ENCODE results near the gene RNF5. TPM values are rescaled to one million over a fixed set of nuclear protein-coding genes. Genes with fewer than 3 reads are reported as not detected.

RNF5 gene
- total and polyA plus RNA-seq, 9 of the 15 experiments (the other 6 are each of a cell fraction or from before 2014, with no cell fraction given), result 62.2 to 245 (median 129) TPM

DNA sequence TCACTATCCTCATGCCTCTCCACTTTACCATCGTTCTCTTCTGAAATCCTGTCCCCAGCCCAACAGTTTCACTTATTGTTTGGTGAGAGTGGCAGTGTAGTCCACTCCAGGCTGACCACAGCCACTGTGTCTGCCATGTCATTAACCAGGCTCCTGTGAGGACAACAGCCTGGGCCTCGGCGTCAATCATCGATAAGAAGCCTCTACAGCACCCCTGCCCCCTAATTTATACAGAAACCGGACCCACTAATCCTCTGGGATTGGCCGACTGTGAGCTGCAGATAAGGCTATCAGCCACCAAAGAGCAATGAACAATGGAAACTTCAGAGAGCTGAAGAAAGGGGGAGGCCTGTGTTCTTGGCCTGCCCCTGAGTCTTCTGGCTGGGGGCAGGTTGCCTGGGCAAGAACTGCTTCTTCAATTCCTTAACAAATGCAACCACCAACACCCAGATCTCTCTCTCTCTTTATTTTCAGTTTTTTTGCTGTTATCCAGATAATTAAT lies 10.4 kb upstream of the RNF5 start (continued):
- TF ChIP-seq, protein P1, sequence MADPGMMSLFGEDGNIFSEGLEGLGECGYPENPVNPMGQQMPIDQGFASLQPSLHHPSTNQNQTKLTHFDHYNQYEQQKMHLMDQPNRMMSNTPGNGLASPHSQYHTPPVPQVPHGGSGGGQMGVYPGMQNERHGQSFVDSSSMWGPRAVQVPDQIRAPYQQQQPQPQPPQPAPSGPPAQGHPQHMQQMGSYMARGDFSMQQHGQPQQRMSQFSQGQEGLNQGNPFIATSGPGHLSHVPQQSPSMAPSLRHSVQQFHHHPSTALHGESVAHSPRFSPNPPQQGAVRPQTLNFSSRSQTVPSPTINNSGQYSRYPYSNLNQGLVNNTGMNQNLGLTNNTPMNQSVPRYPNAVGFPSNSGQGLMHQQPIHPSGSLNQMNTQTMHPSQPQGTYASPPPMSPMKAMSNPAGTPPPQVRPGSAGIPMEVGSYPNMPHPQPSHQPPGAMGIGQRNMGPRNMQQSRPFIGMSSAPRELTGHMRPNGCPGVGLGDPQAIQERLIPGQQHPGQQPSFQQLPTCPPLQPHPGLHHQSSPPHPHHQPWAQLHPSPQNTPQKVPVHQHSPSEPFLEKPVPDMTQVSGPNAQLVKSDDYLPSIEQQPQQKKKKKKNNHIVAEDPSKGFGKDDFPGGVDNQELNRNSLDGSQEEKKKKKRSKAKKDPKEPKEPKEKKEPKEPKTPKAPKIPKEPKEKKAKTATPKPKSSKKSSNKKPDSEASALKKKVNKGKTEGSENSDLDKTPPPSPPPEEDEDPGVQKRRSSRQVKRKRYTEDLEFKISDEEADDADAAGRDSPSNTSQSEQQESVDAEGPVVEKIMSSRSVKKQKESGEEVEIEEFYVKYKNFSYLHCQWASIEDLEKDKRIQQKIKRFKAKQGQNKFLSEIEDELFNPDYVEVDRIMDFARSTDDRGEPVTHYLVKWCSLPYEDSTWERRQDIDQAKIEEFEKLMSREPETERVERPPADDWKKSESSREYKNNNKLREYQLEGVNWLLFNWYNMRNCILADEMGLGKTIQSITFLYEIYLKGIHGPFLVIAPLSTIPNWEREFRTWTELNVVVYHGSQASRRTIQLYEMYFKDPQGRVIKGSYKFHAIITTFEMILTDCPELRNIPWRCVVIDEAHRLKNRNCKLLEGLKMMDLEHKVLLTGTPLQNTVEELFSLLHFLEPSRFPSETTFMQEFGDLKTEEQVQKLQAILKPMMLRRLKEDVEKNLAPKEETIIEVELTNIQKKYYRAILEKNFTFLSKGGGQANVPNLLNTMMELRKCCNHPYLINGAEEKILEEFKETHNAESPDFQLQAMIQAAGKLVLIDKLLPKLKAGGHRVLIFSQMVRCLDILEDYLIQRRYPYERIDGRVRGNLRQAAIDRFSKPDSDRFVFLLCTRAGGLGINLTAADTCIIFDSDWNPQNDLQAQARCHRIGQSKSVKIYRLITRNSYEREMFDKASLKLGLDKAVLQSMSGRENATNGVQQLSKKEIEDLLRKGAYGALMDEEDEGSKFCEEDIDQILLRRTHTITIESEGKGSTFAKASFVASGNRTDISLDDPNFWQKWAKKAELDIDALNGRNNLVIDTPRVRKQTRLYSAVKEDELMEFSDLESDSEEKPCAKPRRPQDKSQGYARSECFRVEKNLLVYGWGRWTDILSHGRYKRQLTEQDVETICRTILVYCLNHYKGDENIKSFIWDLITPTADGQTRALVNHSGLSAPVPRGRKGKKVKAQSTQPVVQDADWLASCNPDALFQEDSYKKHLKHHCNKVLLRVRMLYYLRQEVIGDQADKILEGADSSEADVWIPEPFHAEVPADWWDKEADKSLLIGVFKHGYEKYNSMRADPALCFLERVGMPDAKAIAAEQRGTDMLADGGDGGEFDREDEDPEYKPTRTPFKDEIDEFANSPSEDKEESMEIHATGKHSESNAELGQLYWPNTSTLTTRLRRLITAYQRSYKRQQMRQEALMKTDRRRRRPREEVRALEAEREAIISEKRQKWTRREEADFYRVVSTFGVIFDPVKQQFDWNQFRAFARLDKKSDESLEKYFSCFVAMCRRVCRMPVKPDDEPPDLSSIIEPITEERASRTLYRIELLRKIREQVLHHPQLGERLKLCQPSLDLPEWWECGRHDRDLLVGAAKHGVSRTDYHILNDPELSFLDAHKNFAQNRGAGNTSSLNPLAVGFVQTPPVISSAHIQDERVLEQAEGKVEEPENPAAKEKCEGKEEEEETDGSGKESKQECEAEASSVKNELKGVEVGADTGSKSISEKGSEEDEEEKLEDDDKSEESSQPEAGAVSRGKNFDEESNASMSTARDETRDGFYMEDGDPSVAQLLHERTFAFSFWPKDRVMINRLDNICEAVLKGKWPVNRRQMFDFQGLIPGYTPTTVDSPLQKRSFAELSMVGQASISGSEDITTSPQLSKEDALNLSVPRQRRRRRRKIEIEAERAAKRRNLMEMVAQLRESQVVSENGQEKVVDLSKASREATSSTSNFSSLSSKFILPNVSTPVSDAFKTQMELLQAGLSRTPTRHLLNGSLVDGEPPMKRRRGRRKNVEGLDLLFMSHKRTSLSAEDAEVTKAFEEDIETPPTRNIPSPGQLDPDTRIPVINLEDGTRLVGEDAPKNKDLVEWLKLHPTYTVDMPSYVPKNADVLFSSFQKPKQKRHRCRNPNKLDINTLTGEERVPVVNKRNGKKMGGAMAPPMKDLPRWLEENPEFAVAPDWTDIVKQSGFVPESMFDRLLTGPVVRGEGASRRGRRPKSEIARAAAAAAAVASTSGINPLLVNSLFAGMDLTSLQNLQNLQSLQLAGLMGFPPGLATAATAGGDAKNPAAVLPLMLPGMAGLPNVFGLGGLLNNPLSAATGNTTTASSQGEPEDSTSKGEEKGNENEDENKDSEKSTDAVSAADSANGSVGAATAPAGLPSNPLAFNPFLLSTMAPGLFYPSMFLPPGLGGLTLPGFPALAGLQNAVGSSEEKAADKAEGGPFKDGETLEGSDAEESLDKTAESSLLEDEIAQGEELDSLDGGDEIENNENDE (IDR thresholded peaks at IDR 0.05; ENCODE audit: low read depth, low read length), result no peak
- TF ChIP-seq FOXJ3 (CRISPR knock-in tag; IDR thresholded peaks at IDR 0.05), result no peak
- TF ChIP-seq EHMT2 (IDR thresholded peaks at IDR 0.05), result peak; percentile 86
- TF ChIP-seq, protein P2, sequence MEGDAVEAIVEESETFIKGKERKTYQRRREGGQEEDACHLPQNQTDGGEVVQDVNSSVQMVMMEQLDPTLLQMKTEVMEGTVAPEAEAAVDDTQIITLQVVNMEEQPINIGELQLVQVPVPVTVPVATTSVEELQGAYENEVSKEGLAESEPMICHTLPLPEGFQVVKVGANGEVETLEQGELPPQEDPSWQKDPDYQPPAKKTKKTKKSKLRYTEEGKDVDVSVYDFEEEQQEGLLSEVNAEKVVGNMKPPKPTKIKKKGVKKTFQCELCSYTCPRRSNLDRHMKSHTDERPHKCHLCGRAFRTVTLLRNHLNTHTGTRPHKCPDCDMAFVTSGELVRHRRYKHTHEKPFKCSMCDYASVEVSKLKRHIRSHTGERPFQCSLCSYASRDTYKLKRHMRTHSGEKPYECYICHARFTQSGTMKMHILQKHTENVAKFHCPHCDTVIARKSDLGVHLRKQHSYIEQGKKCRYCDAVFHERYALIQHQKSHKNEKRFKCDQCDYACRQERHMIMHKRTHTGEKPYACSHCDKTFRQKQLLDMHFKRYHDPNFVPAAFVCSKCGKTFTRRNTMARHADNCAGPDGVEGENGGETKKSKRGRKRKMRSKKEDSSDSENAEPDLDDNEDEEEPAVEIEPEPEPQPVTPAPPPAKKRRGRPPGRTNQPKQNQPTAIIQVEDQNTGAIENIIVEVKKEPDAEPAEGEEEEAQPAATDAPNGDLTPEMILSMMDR (IDR thresholded peaks at IDR 0.05 in 2 of 3, conservative IDR thresholded peaks at IDR 0.05 in 1 of 3; ENCODE audit: insufficient read depth in 2 of 3, low read depth in 1 of 3, low read length in 3 of 3), result no peak
- TF ChIP-seq ZNF143 (CRISPR knock-in tag; IDR thresholded peaks at IDR 0.05), result no peak
- TF ChIP-seq, protein P3, sequence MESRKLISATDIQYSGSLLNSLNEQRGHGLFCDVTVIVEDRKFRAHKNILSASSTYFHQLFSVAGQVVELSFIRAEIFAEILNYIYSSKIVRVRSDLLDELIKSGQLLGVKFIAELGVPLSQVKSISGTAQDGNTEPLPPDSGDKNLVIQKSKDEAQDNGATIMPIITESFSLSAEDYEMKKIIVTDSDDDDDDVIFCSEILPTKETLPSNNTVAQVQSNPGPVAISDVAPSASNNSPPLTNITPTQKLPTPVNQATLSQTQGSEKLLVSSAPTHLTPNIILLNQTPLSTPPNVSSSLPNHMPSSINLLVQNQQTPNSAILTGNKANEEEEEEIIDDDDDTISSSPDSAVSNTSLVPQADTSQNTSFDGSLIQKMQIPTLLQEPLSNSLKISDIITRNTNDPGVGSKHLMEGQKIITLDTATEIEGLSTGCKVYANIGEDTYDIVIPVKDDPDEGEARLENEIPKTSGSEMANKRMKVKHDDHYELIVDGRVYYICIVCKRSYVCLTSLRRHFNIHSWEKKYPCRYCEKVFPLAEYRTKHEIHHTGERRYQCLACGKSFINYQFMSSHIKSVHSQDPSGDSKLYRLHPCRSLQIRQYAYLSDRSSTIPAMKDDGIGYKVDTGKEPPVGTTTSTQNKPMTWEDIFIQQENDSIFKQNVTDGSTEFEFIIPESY (CRISPR knock-in tag; IDR thresholded peaks at IDR 0.05), result no peak; the same call in none of the 2 replicates
- no peak for TF ChIP-seq FOS (IDR thresholded peaks at IDR 0.05; ENCODE audit: extremely low read depth, insufficient read length)
- TF ChIP-seq ZNF778 (CRISPR knock-in tag; IDR thresholded peaks at IDR 0.05), result no peak
- TF ChIP-seq ASH1L (IDR thresholded peaks at IDR 0.05; ENCODE audit: borderline replicate concordance, low read depth, partially characterized antibody), result no peak
- no peak for TF ChIP-seq JUN (IDR thresholded peaks at IDR 0.05; ENCODE audit: borderline replicate concordance, low read depth, low read length)
- TF ChIP-seq JUN (CRISPR knock-in tag; IDR thresholded peaks at IDR 0.05; ENCODE audit: borderline replicate concordance), result no peak
- no peak for TF ChIP-seq EZH2 (IDR thresholded peaks at IDR 0.05; ENCODE audit: borderline replicate concordance, low read depth, low read length)
- TF ChIP-seq ZBTB1 (CRISPR knock-in tag; IDR thresholded peaks at IDR 0.05; ENCODE audit: borderline replicate concordance, low read depth), result no peak

Measured in K562 (cell line).